ENCODE results near the gene PUM1. TPM values are rescaled to one million over a fixed set of nuclear protein-coding genes. Genes with fewer than 3 reads are reported as not detected.
A peak's percentile ranks its signal among the peaks of the same experiment; 100 is the strongest.

PUM1 gene
- total and polyA plus RNA-seq, 10 donors: 14.9 to 122 (median 82.5) TPM

DNA sequence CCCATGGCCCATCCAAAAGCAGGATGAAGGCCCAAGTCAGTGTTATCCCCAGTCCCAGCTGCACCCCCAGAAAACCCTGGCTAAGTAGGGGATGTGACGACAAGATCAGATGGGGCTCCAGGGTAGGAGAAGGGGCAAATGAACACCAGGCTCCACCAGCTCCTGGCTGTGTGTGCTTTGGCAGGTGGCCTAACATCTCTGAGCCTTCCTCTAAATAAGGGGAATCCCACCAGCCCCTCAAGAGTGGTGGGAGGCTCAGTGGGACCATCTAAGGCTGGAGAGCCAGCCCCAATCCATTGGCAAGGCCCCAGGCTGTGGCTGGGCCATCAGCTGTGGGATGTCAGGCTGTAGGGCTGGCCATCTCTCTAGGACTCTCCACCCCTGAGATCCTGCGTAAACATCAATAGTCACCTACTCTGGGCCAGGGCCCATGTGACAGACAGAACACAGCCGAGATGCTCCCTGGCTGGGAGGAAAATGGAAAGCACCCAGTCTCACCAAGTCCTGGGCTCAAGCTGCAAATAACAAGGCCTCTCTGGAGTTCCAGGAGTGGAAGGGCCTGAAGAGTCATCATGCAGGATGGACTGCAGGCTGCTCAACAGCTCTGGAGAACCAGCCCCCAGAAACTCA is 164.5 kb downstream of the PUM1 start:
- WGBS, 5 donors: 72 to 92% (median 83%) methylated on average over 1 to 3 of the region's 3 CpGs
- peak; percentile 62 for DNase-seq
- intact Hi-C loops (cut with DNase I; ENCODE audit: low total_unique reads): no loop called here
- TF ChIP-seq POLR2AphosphoS5 (IDR thresholded peaks at IDR 0.05) (peak in 1 of 3 donors; percentile 15), POLR2A (IDR thresholded peaks at IDR 0.05) (no peak)
- TF ChIP-seq, protein P1, sequence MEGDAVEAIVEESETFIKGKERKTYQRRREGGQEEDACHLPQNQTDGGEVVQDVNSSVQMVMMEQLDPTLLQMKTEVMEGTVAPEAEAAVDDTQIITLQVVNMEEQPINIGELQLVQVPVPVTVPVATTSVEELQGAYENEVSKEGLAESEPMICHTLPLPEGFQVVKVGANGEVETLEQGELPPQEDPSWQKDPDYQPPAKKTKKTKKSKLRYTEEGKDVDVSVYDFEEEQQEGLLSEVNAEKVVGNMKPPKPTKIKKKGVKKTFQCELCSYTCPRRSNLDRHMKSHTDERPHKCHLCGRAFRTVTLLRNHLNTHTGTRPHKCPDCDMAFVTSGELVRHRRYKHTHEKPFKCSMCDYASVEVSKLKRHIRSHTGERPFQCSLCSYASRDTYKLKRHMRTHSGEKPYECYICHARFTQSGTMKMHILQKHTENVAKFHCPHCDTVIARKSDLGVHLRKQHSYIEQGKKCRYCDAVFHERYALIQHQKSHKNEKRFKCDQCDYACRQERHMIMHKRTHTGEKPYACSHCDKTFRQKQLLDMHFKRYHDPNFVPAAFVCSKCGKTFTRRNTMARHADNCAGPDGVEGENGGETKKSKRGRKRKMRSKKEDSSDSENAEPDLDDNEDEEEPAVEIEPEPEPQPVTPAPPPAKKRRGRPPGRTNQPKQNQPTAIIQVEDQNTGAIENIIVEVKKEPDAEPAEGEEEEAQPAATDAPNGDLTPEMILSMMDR (IDR thresholded peaks at IDR 0.05 in 8 of 11, conservative IDR thresholded peaks at IDR 0.05 in 3 of 11): no peak
- H3K27me3 ChIP-seq (replicated peaks in 1 of 7): peaks cover 0 to 7% (median 0%) of the 10 kb centered on the region in 7 donors
- peaks cover 11 to 89% (median 42%) of the 10 kb centered on the region in 6 donors for H3K4me1 ChIP-seq
- H3K36me3 ChIP-seq: peaks cover 0 to 5% (median 0%) of the 10 kb centered on the region in 6 donors
- H3K27ac ChIP-seq: peak overlapping the region in 4 of 8 donors; percentile 77 to 84 (median 78)
- no peak overlapping the region for H3K4me3 ChIP-seq
- no peaks in the 10 kb centered on the region for H3K9me3 ChIP-seq

DNA sequence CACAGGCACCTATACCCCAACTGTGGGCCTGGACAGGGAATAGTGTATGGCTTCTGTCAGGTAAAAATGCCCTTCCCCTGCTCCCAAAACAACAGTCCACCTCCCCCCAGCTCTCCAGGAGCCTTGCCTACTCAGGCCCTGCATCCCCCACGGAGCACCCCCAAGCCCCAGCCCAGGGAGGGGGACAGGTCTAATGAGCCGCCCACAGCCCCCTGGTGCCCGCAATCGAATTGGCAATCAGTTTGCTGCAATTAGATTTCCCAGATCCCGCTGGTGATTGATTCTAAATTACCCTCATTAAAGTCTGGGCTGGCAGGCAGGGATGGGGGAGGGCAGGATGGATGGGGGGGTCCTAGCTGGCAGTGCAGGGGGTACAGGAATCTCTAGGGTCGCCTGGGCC is 165.0 kb downstream of the PUM1 start:
- WGBS, 5 donors: 82 to 89% (median 85%) methylated on average over 5 to 6 of the region's 6 CpGs
- no peaks in the 10 kb centered on the region for H3K9me3 ChIP-seq
- H3K4me1 ChIP-seq: peaks cover 11 to 89% (median 40%) of the 10 kb centered on the region in 6 donors
- no peak overlapping the region for H3K4me3 ChIP-seq
- peaks cover 0 to 5% (median 0%) of the 10 kb centered on the region in 6 donors for H3K36me3 ChIP-seq
- H3K27ac ChIP-seq: peak overlapping the region in 1 of 8 donors; percentile 84
- TF ChIP-seq POLR2AphosphoS5 (IDR thresholded peaks at IDR 0.05) (no peak), POLR2A (IDR thresholded peaks at IDR 0.05) (no peak)
- TF ChIP-seq, protein P1 (IDR thresholded peaks at IDR 0.05 in 8 of 11, conservative IDR thresholded peaks at IDR 0.05 in 3 of 11): no peak
- peak; percentile 51 for DNase-seq
- intact Hi-C loops (cut with DNase I; ENCODE audit: low total_unique reads): no loop called here
- peaks cover 0 to 6% (median 0%) of the 10 kb centered on the region in 7 donors for H3K27me3 ChIP-seq (replicated peaks in 1 of 7)

DNA sequence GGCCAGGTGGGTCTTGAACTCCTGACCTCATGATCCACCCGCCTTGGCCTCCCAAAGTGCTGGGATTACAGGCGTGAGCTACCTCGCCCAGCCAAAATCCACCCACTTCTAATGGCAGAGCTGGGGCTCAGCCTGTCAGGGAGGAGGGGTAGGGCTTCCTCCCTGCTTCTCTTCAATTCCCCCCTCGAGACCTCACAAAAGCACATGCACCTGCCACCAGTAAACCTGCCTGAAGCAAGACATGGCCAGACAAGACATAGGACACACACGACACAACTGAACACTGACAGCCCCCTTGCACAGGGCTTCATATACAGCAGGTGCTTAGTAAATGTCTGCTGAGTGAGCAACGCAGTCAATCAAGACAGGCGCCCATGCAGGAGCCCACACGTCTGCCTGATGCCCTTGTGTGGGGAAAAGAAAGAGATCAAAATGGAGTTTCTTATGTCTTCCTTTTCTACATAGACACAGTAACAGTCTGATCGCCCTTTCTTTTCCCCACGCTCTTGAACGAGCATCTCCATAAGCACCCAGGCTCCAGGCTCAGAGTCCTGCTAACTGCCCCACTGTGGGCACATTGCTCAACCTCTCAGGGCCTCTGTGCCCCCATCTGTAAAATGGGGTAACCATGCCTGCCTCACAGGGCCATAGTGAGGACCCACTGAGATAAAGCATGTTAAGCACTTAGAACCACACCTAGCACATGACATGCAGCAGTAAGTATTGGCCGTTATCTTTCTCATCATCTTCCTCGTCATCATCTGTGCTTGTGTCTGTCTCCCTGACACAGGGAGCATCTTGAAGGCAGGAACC is 165.7 kb downstream of the PUM1 start:
- peaks cover 0 to 6% (median 0%) of the 10 kb centered on the region in 7 donors for H3K27me3 ChIP-seq (replicated peaks in 1 of 7)
- peaks cover 11 to 93% (median 44%) of the 10 kb centered on the region in 6 donors for H3K4me1 ChIP-seq
- H3K4me3 ChIP-seq: no peak overlapping the region
- TF ChIP-seq POLR2AphosphoS5 (IDR thresholded peaks at IDR 0.05) (no peak), POLR2A (IDR thresholded peaks at IDR 0.05) (no peak)
- TF ChIP-seq, protein P1 (IDR thresholded peaks at IDR 0.05 in 8 of 11, conservative IDR thresholded peaks at IDR 0.05 in 3 of 11): no peak
- H3K27ac ChIP-seq: peak overlapping the region in 1 of 8 donors; percentile 84
- intact Hi-C loops (cut with DNase I; ENCODE audit: low total_unique reads): no loop called here
- 70 to 83% (median 73%) methylated on average over 13 of the region's 13 CpGs for WGBS, 5 donors
- no peaks in the 10 kb centered on the region for H3K9me3 ChIP-seq
- peaks cover 0 to 5% (median 0%) of the 10 kb centered on the region in 6 donors for H3K36me3 ChIP-seq
- peak; percentile 61 for DNase-seq
